Epithelial cell of prostate (primary cell): ENCODE measurements around the gene HMGCLL1.
A peak's percentile ranks its signal among the peaks of the same experiment; 100 is the strongest.

Experiments used
- DNase-seq: peaks from one replicate; pipeline ENCODE4 v3.0.0-alpha.2; 2011; ENCODE audit warnings: low read depth, low spot score
- H3K27ac ChIP-seq: fragments of 450-650 bp; 2 replicates; pipeline ENCODE4 v1.5.1; 2017; ENCODE audit warnings: mild to moderate bottlenecking

HMGCLL1 gene

DNA sequence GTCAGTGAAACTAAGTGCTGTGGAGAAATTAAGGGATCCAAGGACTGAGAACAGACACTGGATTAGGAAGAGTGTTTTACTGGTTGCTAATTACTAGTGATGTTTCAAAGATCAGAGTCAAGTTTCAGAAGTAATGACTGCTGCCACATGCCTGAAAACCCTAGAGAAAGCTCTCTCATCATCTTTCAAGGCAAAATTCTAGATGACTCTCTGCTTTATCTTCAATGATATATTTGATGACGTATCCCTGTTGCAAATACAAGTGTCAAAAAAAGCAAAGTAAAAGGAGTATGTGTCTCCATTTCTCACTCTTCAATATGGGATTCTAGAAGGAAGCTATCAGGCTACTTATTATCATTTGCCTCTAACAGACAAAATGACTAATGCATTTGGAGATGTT lies 38.0 kb downstream of the HMGCLL1 start:
- H3K27ac ChIP-seq: no peak overlapping the region
- DNase-seq: no peak

- no peak for DNase-seq
- H3K27ac ChIP-seq: no peak overlapping the region
These were observed 42.5 kb downstream of the HMGCLL1 start for GRCh38 chr6:55536391-55536956.

DNA sequence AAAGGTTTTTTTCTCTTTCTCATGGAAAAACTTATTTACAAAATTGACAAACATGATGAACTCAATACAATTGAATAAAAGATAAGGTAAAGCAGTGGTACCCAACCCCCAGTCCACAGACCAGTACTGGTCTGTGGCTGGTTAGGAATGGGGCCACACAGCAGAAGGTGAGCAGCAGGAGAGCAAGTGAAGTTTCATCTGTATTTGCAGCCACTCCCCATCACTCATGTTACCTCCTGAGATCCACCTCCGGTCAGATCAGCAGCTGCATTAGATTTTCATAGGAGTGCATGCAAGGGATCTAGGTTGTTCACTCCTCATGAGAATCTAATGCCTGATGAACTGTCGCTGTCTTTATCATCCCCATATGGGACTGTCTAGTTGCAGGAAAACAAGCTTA lies 47.5 kb downstream of the HMGCLL1 start:
- no peak overlapping the region for H3K27ac ChIP-seq

DNA sequence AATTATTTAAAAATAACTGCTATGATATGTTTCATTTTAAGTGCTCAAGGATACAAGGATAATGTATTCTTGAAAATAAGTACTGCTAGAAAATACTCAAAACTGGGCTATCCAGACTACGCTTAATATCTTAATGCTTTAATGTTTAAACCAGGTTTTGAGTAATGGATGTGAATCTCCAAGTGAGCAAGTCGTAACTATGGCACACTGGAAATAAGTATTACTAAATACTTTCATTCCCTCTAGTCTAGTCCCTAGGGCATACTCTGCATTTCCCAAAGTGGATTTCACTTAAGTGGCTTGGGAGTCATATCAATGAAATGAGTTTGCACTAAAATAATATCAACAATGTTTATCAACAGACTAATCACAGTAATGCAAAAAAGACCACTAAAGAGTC lies 48.1 kb downstream of the HMGCLL1 start:
- H3K27ac ChIP-seq: no peak overlapping the region
- no peak for DNase-seq

More for the DNA sequence above, 47.5 kb downstream of the HMGCLL1 start:
- DNase-seq: no peak

- no peak overlapping the region for H3K27ac ChIP-seq
- DNase-seq: peak; percentile 24
These were observed 50.4 kb downstream of the HMGCLL1 start for GRCh38 chr6:55528624-55529023.

- H3K27ac ChIP-seq: no peak overlapping the region
- no peak for DNase-seq
These were observed 54.6 kb downstream of the HMGCLL1 start for GRCh38 chr6:55524441-55524840.

GRCh38 chr6:55518529-55519060 lies 60.4 kb downstream of the HMGCLL1 start:
- no peak for DNase-seq
- H3K27ac ChIP-seq: no peak overlapping the region

DNA sequence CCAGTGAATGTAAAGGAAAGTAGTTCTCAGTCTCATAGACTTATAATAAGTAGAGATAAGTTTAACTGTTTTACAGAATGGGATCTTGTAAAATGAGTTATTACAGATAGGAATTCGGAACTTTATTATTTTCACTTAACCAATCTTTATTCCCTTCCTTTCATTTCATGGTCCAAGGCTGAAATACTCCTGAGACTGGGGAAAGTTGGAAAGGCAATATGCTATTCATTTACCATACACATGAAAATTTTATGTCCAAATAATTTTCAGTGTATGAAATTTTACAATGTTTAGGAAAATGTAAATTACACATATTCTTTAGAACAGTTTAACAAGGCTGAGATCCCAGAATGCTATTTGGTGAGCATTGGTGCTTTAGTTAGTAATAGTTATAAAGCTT lies 62.3 kb downstream of the HMGCLL1 start:
- DNase-seq: no peak
- no peak overlapping the region for H3K27ac ChIP-seq

DNA sequence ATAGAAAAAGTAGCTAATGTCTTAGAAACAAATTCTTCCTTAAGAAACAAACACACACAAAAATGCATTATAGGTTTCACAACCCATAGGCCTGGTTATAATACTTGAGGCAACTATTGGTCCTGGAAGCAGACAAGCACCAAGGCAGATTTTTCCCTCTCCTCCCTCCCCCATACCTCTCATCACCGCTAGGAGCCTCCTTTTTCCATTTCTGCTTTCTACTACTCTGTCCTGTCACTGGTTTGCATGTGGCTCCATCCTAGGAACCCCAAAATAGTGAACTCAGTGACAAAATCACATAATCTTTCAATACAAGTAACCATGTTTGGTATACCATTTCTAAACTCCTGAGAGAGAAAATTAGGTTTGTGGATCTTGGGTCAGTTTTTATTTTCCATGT lies 66.1 kb downstream of the HMGCLL1 start:
- DNase-seq: no peak
- H3K27ac ChIP-seq: no peak overlapping the region

GRCh38 chr6:55511122-55511800 lies 67.7 kb downstream of the HMGCLL1 start:
- no peak overlapping the region for H3K27ac ChIP-seq
- no peak for DNase-seq

- no peak for DNase-seq
- H3K27ac ChIP-seq: no peak overlapping the region
These were observed 79.4 kb downstream of the HMGCLL1 start for GRCh38 chr6:55499591-55499990.

DNA sequence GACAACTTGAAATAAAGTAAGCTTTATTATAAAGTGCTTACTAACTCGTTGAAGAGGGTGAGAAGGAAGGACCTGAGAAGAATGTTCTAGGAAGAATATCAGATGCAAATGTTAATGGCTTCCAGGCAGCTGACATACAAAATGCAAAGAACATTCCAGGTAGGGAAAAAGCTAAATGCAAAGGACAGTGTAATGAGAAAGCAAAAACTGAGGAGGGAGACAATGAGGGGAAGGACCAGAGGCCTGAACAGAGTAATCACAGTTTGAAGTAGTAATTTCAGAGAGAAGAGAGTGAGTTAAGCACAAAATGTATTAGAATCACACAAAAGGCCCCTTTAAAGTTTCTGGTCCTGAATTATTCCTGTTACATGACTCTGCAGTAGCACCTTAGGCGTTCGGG lies 81.3 kb downstream of the HMGCLL1 start:
- no peak overlapping the region for H3K27ac ChIP-seq
- no peak for DNase-seq

DNA sequence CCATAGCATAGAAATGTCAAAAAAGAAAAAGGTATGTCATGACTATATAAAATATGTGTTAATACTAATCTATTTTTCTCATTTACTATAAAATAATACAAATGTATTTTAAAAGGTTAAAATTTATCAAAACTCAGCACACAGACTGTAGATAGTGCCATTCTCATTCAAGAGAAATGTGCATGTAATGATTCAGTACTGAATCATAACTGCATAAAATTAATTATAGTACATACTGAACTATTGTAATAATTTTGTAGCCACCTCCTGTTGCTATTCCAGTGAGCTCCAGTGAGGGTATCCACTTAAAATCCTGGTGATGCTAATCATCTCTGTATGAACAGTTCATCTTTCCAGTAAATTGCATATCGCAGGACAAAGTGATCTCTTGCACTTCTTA lies 82.8 kb downstream of the HMGCLL1 start:
- no peak for DNase-seq
- no peak overlapping the region for H3K27ac ChIP-seq

GRCh38 chr6:55495277-55495676 lies 83.7 kb downstream of the HMGCLL1 start:
- peak overlapping the region; percentile 7 for H3K27ac ChIP-seq

DNA sequence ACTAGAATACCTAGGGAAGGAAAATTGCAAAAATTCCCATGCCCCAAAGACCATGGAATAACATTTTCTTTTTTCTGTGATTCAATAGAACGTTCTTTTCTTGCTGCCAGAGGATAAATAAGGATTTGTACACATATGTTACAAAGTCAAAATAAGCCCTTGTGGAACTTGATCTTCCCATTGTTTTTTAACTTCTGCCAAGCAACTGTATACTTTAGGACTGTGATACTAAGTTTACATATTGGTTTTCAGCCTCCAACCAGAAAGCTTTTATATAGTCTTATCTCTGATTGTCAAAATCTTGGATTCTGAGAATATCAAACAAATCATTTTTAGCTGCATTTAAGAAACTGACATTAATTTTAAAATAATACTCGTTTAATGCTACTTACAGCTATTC lies 84.6 kb downstream of the HMGCLL1 start:
- H3K27ac ChIP-seq: no peak overlapping the region
- DNase-seq: no peak

More at GRCh38 chr6:55495277-55495676, 83.7 kb downstream of the HMGCLL1 start:
- peak; percentile 5 for DNase-seq

GRCh38 chr6:55492259-55492658 lies 86.7 kb downstream of the HMGCLL1 start:
- H3K27ac ChIP-seq: no peak overlapping the region
- DNase-seq: no peak

GRCh38 chr6:55490871-55491270 lies 88.1 kb downstream of the HMGCLL1 start:
- H3K27ac ChIP-seq: no peak overlapping the region
- DNase-seq: no peak

DNA sequence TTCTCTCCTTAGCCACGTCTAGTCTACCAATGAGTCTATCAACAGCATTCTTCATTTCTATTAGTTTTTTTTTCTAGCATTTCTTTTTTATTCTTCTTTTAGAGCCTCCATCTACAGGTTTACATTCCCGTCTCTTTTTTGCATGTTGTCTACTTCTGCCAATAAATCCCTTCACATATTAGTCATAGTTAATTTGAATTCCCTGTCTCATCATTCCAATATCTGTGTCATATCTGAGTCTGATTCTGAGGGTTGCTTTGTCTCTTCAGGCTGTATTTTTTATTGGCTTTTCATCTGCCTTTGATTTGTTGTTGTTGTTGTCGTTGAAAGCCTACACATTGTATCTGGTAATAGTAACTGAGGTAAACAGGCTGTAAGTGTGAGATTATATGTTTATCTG lies 104.6 kb downstream of the HMGCLL1 start:
- no peak overlapping the region for H3K27ac ChIP-seq
- no peak for DNase-seq

GRCh38 chr6:55473722-55474121 lies 105.3 kb downstream of the HMGCLL1 start:
- no peak for DNase-seq
- H3K27ac ChIP-seq: no peak overlapping the region

DNA sequence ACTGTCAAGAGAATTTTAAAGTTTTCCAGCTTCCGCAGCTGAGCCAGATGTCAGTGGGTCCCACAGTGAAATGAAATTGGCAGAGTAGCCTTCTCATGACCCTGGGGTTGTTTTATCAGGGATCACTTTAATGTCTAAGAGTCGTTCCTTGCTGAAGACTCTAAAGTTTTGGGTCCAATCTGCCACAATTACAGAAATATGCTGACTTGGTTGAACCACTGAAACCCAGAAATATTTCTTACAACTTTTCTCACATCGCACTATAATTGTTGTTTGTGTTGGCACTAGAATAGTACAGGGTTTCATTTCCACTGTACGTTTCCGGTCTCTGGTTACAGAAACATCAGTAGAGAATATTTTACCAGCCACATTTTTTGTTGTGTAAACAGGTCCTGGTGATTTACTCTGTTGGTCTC lies 109.0 kb downstream of the HMGCLL1 start:
- DNase-seq: no peak
- no peak overlapping the region for H3K27ac ChIP-seq

DNA sequence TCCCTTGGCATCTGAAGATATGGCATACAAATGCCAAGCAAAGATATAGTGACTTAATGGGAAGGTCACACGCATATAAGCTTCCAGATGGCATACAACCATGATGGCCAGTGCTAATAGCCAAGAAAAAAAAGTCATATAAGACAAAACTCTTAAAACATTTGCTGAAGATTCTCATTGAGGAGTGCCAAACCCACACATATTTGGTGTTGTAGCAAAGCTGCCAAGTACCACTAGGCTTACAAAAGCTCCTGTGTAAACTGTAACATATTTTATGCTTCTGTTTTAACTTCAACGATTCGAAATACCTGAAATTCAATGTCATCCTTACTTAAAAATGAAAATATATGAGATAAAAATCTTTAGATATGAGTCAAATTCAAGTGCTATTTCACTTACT lies 123.0 kb downstream of the HMGCLL1 start:
- no peak overlapping the region for H3K27ac ChIP-seq
- no peak for DNase-seq

DNA sequence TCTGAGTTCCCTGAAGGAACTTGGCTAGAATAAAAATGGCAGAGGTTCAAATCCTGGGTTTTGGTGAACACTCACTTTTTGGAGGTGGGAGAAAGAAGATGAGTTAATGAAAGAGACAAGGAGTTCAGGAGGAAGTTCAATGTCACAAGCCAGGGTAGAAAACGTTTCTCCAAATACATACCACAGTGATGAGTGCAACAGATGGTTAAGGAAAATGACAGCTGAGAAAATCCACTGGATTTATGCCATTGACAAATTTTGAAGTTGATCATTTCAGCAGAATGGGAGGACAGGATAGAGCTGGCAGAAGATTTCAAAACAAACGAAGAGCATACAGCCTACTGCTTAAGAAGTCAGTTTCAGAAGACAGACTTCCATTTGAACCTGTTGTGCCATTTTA lies 129.0 kb downstream of the HMGCLL1 start:
- H3K27ac ChIP-seq: no peak overlapping the region
- DNase-seq: no peak
